Subcutaneous abdominal adipose tissue (tissue), 5 donors: ENCODE results near the gene SERTAD1.

Experiments used
- H3K27ac ChIP-seq: one replicate; pipeline ENCODE4 v1.7.0; 2013; ENCODE audit warnings: low read depth, mild to moderate bottlenecking, inconsistent platforms, low read length, moderate library complexity
- H3K27me3 ChIP-seq, 5 donors: one replicate each; pipeline ENCODE4 v1.7.0; 2013; ENCODE audit warnings: low read length in 5 of 5, inconsistent platforms in 1 of 5; ENCODE audit not compliant: control insufficient read depth in 5 of 5, insufficient read depth in 4 of 5
- H3K36me3 ChIP-seq, 5 donors: one replicate each; pipeline ENCODE4 v1.7.0; 2013; ENCODE audit warnings: low read length in 5 of 5; ENCODE audit not compliant: control insufficient read depth in 5 of 5, insufficient read depth in 5 of 5
- H3K4me1 ChIP-seq, 5 donors: one replicate each; pipeline ENCODE4 v1.7.0; 2013; ENCODE audit warnings: low read length in 5 of 5, mild to moderate bottlenecking in 3 of 5, moderate library complexity in 1 of 5; ENCODE audit not compliant: control insufficient read depth in 5 of 5, insufficient read depth in 5 of 5
- H3K4me3 ChIP-seq, 5 donors: one replicate each; pipeline ENCODE4 v1.7.0; 2013; ENCODE audit warnings: low read length in 5 of 5, low read depth in 1 of 5
- H3K9ac ChIP-seq, 5 donors: one replicate each; pipeline ENCODE4 v1.7.0; 2013; ENCODE audit warnings: low read length in 5 of 5, mild to moderate bottlenecking in 4 of 5, moderate library complexity in 3 of 5
- H3K9me3 ChIP-seq, 5 donors: one replicate each; pipeline ENCODE4 v1.7.0; 2013; ENCODE audit warnings: low read length in 5 of 5; ENCODE audit not compliant: control insufficient read depth in 5 of 5
- donor health status: healthy.
- donor health status: healthy.
- donor health status: healthy.
- donor health status: healthy.
- donor health status: healthy.

SERTAD1 gene

DNA sequence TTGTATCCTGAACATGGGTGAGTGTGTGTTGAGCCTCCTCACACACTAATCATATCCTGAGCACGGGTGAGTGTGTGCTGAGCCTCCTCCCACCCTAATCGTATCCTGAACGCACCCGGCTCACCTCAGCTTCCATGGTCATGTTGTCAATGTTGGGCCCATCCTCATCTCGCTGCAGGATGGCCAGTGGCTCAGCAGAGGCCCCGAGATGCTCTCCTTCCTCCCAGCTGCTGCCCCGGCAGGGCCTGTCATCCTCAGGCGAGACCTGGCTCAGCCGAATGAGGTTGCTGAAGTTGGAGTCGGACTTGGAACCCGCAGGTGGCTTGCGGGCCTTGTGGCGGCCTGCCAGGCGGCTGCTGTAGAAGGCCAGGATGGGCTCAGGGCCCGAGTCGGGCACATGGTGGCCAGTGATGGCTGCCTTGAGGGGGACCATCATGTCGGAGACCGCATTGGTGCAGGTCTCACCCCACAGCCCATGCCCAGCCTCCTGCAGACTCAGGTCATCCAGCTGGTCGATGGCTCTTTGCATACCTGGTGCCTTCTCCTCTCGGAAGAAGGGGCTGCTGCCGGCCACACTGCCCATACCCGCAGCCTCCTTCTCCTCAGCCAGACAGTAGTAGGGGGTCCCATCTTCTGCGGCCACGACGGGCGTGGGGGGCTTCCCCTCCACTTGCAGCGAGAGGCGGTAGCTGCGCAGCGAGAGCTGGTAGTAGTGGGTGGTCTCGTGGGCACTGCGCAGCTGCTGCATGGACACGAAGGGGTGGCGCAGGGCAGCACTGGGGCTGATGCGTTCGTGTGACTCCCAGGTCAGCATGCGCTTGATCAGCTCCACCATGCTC is 45.4 kb downstream of the SERTAD1 start:
- no peaks in the 10 kb centered on the region for H3K9me3 ChIP-seq
- no peak overlapping the region for H3K4me3 ChIP-seq
- H3K36me3 ChIP-seq: peaks cover 0 to 57% (median 41%) of the 10 kb centered on the region in 5 donors

DNA sequence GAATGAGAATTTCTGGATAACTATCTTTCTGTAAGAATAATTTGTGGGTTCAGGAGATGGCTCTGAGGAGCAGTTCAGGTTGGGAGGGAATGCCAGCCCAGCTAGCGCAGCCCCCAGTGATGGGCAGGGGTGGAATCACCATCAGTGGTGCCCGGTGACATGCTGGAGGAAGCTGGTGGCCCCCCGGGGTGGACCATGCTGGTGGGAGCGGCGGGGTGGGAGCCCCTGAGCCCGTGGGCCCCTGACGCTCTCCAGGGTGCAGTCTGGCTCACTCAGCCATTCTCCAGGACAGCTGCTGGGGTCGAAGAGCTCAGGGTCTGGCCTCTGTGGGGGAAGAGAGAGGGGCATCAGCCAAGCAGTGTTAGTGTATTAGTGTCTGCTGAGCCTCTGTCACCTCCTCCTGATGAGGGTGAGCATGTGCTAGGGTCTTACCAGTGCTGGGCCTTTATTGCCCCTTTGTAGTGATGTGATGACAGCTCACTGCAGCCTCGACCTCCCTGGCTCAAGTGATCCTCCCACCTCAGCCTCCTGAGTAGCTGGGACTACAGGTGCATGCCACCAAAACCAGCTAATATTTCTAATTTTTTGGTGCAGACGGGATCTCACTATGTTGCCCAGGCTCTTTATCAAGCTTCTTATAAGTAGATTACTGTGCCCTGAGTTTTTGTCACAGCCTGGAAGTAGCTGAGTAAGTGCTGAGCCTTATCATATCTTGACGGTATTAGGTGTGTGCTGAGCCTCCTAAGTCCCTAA is 46.2 kb downstream of the SERTAD1 start:
- Histone ChIP-seq H3K9me3 (no peaks in the 10 kb centered on the region), H3K27me3 (no peaks in the 10 kb centered on the region), H3K36me3 (peaks cover 0 to 59% (median 43%) of the 10 kb centered on the region in 5 donors), H3K9ac (no peak overlapping the region), H3K4me1 (peaks cover 0 to 8% (median 0%) of the 10 kb centered on the region in 5 donors), H3K4me3 (no peak overlapping the region), H3K27ac (no peak overlapping the region)

More for the DNA sequence above, 45.4 kb downstream of the SERTAD1 start:
- Histone ChIP-seq H3K27me3 (no peaks in the 10 kb centered on the region), H3K9ac (no peak overlapping the region), H3K4me1 (peaks cover 0 to 8% (median 0%) of the 10 kb centered on the region in 5 donors), H3K27ac (no peak overlapping the region)

DNA sequence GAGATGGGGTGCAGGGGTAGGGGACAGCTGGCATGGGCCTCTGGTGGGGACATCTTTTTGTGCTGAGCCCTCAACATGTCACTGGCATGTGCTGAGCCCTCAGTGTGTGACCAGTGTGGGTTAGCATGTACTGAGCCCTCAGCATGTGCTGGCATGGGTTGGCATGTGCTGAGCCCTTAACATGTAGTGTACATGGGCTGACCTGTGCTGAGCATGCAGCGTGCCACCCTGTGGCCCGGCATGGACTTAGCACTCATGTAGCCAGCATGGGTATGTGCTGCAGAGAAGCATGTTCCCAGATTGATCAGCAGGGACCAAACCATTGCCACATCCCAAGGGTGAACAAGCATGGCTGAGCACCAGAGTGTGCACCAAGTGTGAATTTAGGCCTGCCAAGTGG is 47.3 kb downstream of the SERTAD1 start:
- Histone ChIP-seq H3K9ac (no peak overlapping the region), H3K4me1 (peaks cover 0 to 8% (median 0%) of the 10 kb centered on the region in 5 donors)

DNA sequence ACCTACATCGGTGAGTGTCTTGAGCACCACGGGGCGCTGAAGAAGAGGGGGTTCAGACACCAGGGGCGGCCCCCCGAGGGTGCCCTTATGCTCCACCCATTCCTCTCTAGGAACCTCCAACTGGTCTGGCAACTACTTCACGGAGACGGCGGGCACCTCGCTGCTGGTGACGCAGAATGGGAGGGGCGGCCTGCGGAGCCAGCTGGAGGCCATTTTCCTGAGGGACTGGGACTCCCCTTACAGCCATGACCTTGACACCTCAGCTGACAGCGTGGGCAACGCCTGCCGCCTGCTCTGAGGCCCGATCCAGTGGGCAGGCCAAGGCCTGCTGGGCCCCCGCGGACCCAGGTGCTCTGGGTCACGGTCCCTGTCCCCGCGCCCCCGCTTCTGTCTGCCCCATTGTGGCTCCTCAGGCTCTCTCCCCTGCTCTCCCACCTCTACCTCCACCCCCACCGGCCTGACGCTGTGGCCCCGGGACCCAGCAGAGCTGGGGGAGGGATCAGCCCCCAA is 47.9 kb downstream of the SERTAD1 start:
- Histone ChIP-seq H3K4me1 (peaks cover 0 to 8% (median 0%) of the 10 kb centered on the region in 5 donors), H3K4me3 (no peak overlapping the region), H3K27ac (no peak overlapping the region), H3K9me3 (no peaks in the 10 kb centered on the region), H3K9ac (no peak overlapping the region), H3K27me3 (no peaks in the 10 kb centered on the region), H3K36me3 (peaks cover 0 to 72% (median 53%) of the 10 kb centered on the region in 5 donors)

More for the DNA sequence above, 47.3 kb downstream of the SERTAD1 start:
- no peak overlapping the region for H3K27ac ChIP-seq
- no peak overlapping the region for H3K4me3 ChIP-seq
- no peaks in the 10 kb centered on the region for H3K27me3 ChIP-seq
- no peaks in the 10 kb centered on the region for H3K9me3 ChIP-seq
- peaks cover 0 to 67% (median 50%) of the 10 kb centered on the region in 5 donors for H3K36me3 ChIP-seq

DNA sequence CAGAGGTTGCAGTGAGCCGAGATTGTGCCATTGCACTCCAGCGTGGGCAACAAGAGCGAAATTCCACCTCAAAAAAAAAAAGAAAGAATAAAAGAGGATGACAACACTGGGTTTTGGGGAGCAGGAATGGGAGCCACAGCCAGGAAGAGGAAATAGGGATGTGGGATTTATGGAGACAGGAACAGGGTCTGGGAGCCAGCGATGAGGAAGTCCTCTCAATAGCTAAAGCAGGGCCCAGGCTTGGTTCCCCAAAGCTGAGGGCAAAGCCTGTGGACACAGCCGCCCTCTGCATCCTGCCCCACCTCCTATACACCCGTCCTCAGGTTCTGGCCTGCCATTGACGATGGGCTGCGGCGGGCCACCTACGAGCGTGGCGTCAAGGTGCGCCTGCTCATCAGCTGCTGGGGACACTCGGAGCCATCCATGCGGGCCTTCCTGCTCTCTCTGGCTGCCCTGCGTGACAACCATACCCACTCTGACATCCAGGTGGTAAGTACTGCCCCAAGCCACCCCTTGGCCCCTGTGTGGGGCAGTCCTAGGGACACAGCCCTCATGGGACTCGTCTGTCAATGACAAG is 49.4 kb downstream of the SERTAD1 start:
- Histone ChIP-seq H3K27me3 (no peaks in the 10 kb centered on the region), H3K4me1 (peaks cover 0 to 8% (median 0%) of the 10 kb centered on the region in 5 donors), H3K9me3 (no peaks in the 10 kb centered on the region), H3K27ac (no peak overlapping the region), H3K36me3 (peaks cover 0 to 87% (median 68%) of the 10 kb centered on the region in 5 donors), H3K9ac (no peak overlapping the region), H3K4me3 (no peak overlapping the region)

DNA sequence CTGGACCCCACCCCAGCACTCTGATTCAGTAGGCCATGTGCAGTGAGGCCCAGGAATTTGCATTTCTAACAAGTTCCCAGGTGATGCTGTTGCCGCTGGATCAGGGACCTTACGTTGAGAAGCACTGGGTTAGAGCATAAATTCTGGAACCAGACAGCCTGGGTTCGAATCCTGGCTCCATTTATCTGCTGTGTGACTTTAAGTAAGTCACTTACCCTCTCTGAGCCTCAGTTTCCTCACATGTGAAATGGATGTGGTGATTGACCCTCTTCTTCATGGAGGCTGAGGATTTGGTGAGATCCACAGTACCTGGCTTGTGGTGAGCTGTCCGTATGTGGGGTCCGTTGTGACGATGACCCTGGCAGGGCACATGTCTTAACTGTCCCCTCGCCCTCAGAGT is 51.7 kb downstream of the SERTAD1 start:
- Histone ChIP-seq H3K4me3 (no peak overlapping the region), H3K36me3 (peaks cover 0 to 87% (median 73%) of the 10 kb centered on the region in 5 donors), H3K9me3 (no peaks in the 10 kb centered on the region), H3K4me1 (peaks cover 0 to 7% (median 0%) of the 10 kb centered on the region in 5 donors), H3K9ac (no peak overlapping the region), H3K27ac (no peak overlapping the region), H3K27me3 (no peaks in the 10 kb centered on the region)

DNA sequence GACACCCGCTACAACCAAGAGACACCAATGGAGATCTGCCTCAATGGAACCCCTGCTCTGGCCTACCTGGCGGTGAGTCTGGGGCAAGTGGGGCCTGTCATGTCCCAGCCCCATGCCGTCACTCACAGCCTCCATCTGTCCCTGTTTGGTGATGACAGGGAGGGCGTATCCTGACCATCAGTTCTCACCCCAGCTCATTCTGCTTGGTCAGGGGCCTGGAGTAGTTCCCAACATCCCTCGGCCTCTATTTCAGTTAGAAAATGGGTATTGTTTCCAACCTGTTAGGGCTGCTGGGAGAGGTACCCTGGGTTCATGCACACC is 54.0 kb downstream of the SERTAD1 start:
- Histone ChIP-seq H3K27ac (no peak overlapping the region), H3K9ac (no peak overlapping the region), H3K36me3 (peaks cover 0 to 89% (median 72%) of the 10 kb centered on the region in 5 donors), H3K9me3 (no peaks in the 10 kb centered on the region), H3K27me3 (no peaks in the 10 kb centered on the region), H3K4me3 (no peak overlapping the region), H3K4me1 (no peaks in the 10 kb centered on the region)
